DOHH2 (cell line): ENCODE data around the gene TSPAN14.

Source experiments
- EZH2phosphoT487 ChIP-seq: fragments of 200-600 bp; sonication (generic); IDR thresholded peaks from 2 replicates; pipeline ENCODE4 v1.6.1; 2017; ENCODE audit warnings: borderline replicate concordance, mild to moderate bottlenecking, antibody characterized with exemption, low read length, moderate library complexity, mixed read lengths
- TF ChIP-seq, protein P1 (sequence below): fragments of 200-600 bp; sonication (generic); IDR thresholded peaks from one replicate; pipeline ENCODE4 v1.5.1; 2014; ENCODE audit warnings: antibody characterized with exemption, mild to moderate bottlenecking, low read depth, low read length; ENCODE audit not compliant: poor library complexity, severe bottlenecking

DNA sequence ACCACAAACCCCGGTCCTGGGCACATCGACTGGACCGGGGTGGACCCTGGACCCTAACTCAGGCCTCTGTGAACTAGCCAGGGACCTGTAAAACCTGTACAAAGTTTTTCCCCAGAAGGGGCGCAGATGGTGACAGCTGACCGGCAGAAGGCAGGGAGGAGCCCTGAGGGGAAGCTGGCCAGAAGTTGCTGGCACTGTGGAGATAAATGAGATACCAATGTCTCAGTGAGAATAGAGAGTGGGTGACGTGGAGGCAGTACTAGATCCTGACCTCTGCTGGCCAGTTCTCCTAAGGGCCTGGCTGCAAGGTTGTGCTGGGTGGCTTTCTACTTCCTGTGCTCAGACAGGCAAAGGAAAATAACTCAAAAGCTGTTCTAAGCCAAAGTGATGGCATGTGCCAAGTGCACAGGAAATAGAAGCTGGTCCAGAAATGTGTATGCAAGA is 10.6 kb upstream of the TSPAN14 start:
- TF ChIP-seq, protein P1, sequence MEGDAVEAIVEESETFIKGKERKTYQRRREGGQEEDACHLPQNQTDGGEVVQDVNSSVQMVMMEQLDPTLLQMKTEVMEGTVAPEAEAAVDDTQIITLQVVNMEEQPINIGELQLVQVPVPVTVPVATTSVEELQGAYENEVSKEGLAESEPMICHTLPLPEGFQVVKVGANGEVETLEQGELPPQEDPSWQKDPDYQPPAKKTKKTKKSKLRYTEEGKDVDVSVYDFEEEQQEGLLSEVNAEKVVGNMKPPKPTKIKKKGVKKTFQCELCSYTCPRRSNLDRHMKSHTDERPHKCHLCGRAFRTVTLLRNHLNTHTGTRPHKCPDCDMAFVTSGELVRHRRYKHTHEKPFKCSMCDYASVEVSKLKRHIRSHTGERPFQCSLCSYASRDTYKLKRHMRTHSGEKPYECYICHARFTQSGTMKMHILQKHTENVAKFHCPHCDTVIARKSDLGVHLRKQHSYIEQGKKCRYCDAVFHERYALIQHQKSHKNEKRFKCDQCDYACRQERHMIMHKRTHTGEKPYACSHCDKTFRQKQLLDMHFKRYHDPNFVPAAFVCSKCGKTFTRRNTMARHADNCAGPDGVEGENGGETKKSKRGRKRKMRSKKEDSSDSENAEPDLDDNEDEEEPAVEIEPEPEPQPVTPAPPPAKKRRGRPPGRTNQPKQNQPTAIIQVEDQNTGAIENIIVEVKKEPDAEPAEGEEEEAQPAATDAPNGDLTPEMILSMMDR, result peak; percentile 43
- no peak for TF ChIP-seq EZH2phosphoT487
